Measurements from ENCODE around the gene MKS1.

The MKS1 gene

DNA sequence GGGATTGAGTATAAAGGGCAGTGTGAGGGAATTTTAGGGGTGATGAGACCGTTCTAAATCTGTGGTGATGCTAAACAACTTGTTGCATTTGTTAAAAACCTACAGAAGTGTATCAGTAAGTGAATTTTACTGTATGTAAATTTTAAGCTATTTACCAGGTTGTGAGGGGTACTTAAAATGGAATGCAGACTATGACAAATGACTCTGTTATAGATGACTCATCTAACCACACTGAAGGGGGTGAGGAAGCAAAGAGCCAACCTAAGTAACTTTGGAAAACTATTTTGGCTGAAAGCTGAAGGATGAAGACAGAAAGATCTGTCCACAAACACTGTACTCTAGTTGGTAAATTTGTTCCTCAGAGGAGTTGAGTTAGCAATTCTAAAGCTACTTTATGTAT, 5.3 kb upstream of the MKS1 start:
- no peak overlapping the region for H3K27ac ChIP-seq (ENCODE audit: low read depth, low read length)
- H3K4me1 ChIP-seq (ENCODE audit: insufficient read depth, low read length) = peaks cover 19% of the 10 kb centered on the region
- H3K9ac ChIP-seq (ENCODE audit: low read depth, low read length) = no peak overlapping the region
- WGBS = 37% methylated on average over 1 of the region's 1 CpG
- no peak overlapping the region for H3K4me3 ChIP-seq (ENCODE audit: low read length)
- H3K9me3 ChIP-seq (ENCODE audit: insufficient read depth, low read depth, low read length) = no peaks in the 10 kb centered on the region
- peaks cover 35% of the 10 kb centered on the region for H3K27me3 ChIP-seq (ENCODE audit: insufficient read depth, low read length)
- no peaks in the 10 kb centered on the region for H3K36me3 ChIP-seq (ENCODE audit: insufficient read depth, low read length)

DNA sequence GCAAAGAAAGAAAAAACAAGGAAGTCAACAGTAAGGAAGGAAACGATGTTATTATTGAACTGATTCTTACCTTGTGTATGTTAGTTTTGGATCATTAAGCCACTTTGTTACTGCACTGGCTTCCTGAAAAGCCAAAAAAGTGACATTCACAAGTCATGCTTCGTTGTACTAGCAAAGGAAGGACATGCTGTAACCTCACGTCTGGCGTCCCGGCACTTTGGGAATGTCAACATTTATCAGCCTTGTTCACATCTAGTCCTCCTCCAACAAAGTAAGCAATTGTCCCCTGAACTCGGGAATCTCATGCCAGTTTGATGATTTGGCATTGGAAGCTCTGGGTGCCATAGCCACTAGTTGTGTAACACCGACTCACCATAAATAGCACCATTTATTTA, 731 bp upstream of the MKS1 start:
- Histone ChIP-seq H3K27ac (ENCODE audit: low read depth, low read length) (no peak overlapping the region), H3K4me1 (ENCODE audit: insufficient read depth, low read length) (peaks cover 7% of the 10 kb centered on the region; the same call in 1 of the 2 replicates), H3K4me3 (ENCODE audit: low read length) (peak overlapping the region; percentile 85), H3K9me3 (ENCODE audit: insufficient read depth, low read depth, low read length) (no peaks in the 10 kb centered on the region), H3K9ac (ENCODE audit: low read depth, low read length) (peak overlapping the region; percentile 60; the same call in 1 of the 2 replicates), H3K27me3 (ENCODE audit: insufficient read depth, low read length) (peaks cover 8% of the 10 kb centered on the region; the same call in 1 of the 2 replicates), H3K36me3 (ENCODE audit: insufficient read depth, low read length) (peaks cover 9% of the 10 kb centered on the region; the same call in 1 of the 2 replicates)
- 94% methylated on average over 7 of the region's 7 CpGs for WGBS

DNA sequence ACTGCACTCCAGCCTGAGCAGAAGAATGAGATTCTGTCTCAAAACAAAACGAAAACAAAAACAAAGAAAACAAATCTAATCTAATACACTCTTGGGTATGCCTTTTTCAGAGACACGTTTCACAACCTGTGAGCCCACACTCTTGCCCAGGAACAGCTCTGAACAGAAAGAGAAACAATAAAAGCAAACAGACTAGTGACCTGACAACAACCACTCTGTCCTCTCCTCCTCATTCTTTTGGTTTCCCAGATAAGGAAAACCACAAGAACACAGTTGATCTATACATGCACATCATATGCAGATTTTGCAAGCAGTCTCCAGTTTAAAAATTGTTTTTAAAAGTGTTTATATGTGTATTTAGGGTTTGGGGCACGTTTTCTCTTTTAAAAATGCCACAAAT, 1.3 kb downstream of the MKS1 start:
- Histone ChIP-seq H3K27ac (ENCODE audit: low read depth, low read length) (no peak overlapping the region), H3K27me3 (ENCODE audit: insufficient read depth, low read length) (peaks cover 3% of the 10 kb centered on the region; the same call in 1 of the 2 replicates), H3K9me3 (ENCODE audit: insufficient read depth, low read depth, low read length) (no peaks in the 10 kb centered on the region), H3K36me3 (ENCODE audit: insufficient read depth, low read length) (peaks cover 25% of the 10 kb centered on the region), H3K4me3 (ENCODE audit: low read length) (no peak overlapping the region), H3K9ac (ENCODE audit: low read depth, low read length) (no peak overlapping the region), H3K4me1 (ENCODE audit: insufficient read depth, low read length) (no peaks in the 10 kb centered on the region)
- WGBS = 89% methylated on average over 3 of the region's 3 CpGs

GRCh38 chr17:58215685-58216084, 3.4 kb downstream of the MKS1 start:
- Histone ChIP-seq H3K27me3 (ENCODE audit: insufficient read depth, low read length) (peaks cover 3% of the 10 kb centered on the region; the same call in 1 of the 2 replicates), H3K36me3 (ENCODE audit: insufficient read depth, low read length) (peaks cover 38% of the 10 kb centered on the region), H3K4me1 (ENCODE audit: insufficient read depth, low read length) (no peaks in the 10 kb centered on the region), H3K9ac (ENCODE audit: low read depth, low read length) (no peak overlapping the region), H3K9me3 (ENCODE audit: insufficient read depth, low read depth, low read length) (no peaks in the 10 kb centered on the region), H3K4me3 (ENCODE audit: low read length) (no peak overlapping the region), H3K27ac (ENCODE audit: low read depth, low read length) (no peak overlapping the region)

GRCh38 chr17:58210922-58211321, 8.1 kb downstream of the MKS1 start:
- Histone ChIP-seq H3K9ac (ENCODE audit: low read depth, low read length) (no peak overlapping the region), H3K4me1 (ENCODE audit: insufficient read depth, low read length) (no peaks in the 10 kb centered on the region), H3K27me3 (ENCODE audit: insufficient read depth, low read length) (no peaks in the 10 kb centered on the region), H3K27ac (ENCODE audit: low read depth, low read length) (no peak overlapping the region), H3K4me3 (ENCODE audit: low read length) (no peak overlapping the region), H3K9me3 (ENCODE audit: insufficient read depth, low read depth, low read length) (no peaks in the 10 kb centered on the region), H3K36me3 (ENCODE audit: insufficient read depth, low read length) (peaks cover 65% of the 10 kb centered on the region)
- WGBS = 78% methylated on average over 5 of the region's 5 CpGs

GRCh38 chr17:58208344-58208743, 10.7 kb downstream of the MKS1 start:
- H3K27ac ChIP-seq (ENCODE audit: low read depth, low read length) = no peak overlapping the region
- H3K36me3 ChIP-seq (ENCODE audit: insufficient read depth, low read length) = peaks cover 51% of the 10 kb centered on the region
- WGBS = 95% methylated on average over 4 of the region's 5 CpGs

DNA sequence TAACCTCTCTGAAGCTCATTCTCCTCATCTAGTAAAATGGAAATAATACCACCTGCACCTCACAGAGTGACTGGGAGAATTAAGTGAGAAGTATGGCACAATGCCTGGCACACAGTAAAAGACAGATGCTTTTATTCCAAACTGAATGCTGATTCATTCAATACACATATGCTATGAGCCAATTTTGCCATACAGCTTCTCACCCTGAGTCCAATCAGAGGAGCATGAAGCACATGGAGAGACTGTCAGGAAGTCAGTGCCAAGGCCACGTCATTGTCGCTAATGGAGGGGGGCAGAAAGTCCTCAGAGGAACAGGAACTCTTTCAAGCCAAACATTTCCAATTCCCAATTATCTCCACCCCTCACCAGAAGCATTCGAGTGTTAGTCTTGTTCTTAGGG, 11.6 kb downstream of the MKS1 start:
- Histone ChIP-seq H3K4me1 (ENCODE audit: insufficient read depth, low read length) (no peaks in the 10 kb centered on the region), H3K4me3 (ENCODE audit: low read length) (no peak overlapping the region), H3K27ac (ENCODE audit: low read depth, low read length) (no peak overlapping the region), H3K9ac (ENCODE audit: low read depth, low read length) (no peak overlapping the region), H3K36me3 (ENCODE audit: insufficient read depth, low read length) (peaks cover 42% of the 10 kb centered on the region), H3K27me3 (ENCODE audit: insufficient read depth, low read length) (no peaks in the 10 kb centered on the region), H3K9me3 (ENCODE audit: insufficient read depth, low read depth, low read length) (no peaks in the 10 kb centered on the region)
- WGBS = 94% methylated on average over 3 of the region's 3 CpGs

More at GRCh38 chr17:58208344-58208743, 10.7 kb downstream of the MKS1 start:
- Histone ChIP-seq H3K9me3 (ENCODE audit: insufficient read depth, low read depth, low read length) (no peaks in the 10 kb centered on the region), H3K27me3 (ENCODE audit: insufficient read depth, low read length) (no peaks in the 10 kb centered on the region), H3K4me3 (ENCODE audit: low read length) (no peak overlapping the region), H3K4me1 (ENCODE audit: insufficient read depth, low read length) (no peaks in the 10 kb centered on the region), H3K9ac (ENCODE audit: low read depth, low read length) (no peak overlapping the region)

GRCh38 chr17:58205936-58206335, 13.1 kb downstream of the MKS1 start:
- Histone ChIP-seq H3K4me3 (ENCODE audit: low read length) (no peak overlapping the region), H3K9ac (ENCODE audit: low read depth, low read length) (no peak overlapping the region), H3K4me1 (ENCODE audit: insufficient read depth, low read length) (no peaks in the 10 kb centered on the region), H3K27me3 (ENCODE audit: insufficient read depth, low read length) (no peaks in the 10 kb centered on the region), H3K9me3 (ENCODE audit: insufficient read depth, low read depth, low read length) (no peaks in the 10 kb centered on the region), H3K36me3 (ENCODE audit: insufficient read depth, low read length) (peaks cover 34% of the 10 kb centered on the region), H3K27ac (ENCODE audit: low read depth, low read length) (no peak overlapping the region)
- WGBS = 89% methylated on average over 11 of the region's 11 CpGs

GRCh38 chr17:58204796-58205195, 14.3 kb downstream of the MKS1 start:
- H3K27ac ChIP-seq (ENCODE audit: low read depth, low read length) = no peak overlapping the region
- H3K4me3 ChIP-seq (ENCODE audit: low read length) = no peak overlapping the region
- H3K4me1 ChIP-seq (ENCODE audit: insufficient read depth, low read length) = no peaks in the 10 kb centered on the region
- no peaks in the 10 kb centered on the region for H3K9me3 ChIP-seq (ENCODE audit: insufficient read depth, low read depth, low read length)
- WGBS = 90% methylated on average over 5 of the region's 5 CpGs
- H3K36me3 ChIP-seq (ENCODE audit: insufficient read depth, low read length) = peaks cover 23% of the 10 kb centered on the region
- no peak overlapping the region for H3K9ac ChIP-seq (ENCODE audit: low read depth, low read length)
- H3K27me3 ChIP-seq (ENCODE audit: insufficient read depth, low read length) = no peaks in the 10 kb centered on the region

- 92% methylated on average over 7 of the region's 7 CpGs for WGBS
- Histone ChIP-seq H3K9me3 (ENCODE audit: insufficient read depth, low read depth, low read length) (no peaks in the 10 kb centered on the region), H3K27me3 (ENCODE audit: insufficient read depth, low read length) (no peaks in the 10 kb centered on the region)
These were observed 16.2 kb downstream of the MKS1 start for GRCh38 chr17:58202859-58203258.

GRCh38 chr17:58200024-58200633, 18.9 kb downstream of the MKS1 start:
- H3K27ac ChIP-seq (ENCODE audit: low read depth, low read length) = no peak overlapping the region
- no peak overlapping the region for H3K9ac ChIP-seq (ENCODE audit: low read depth, low read length)
- H3K9me3 ChIP-seq (ENCODE audit: insufficient read depth, low read depth, low read length) = no peaks in the 10 kb centered on the region
- H3K4me1 ChIP-seq (ENCODE audit: insufficient read depth, low read length) = no peaks in the 10 kb centered on the region
- no peaks in the 10 kb centered on the region for H3K36me3 ChIP-seq (ENCODE audit: insufficient read depth, low read length)
- WGBS = 62% methylated on average over 14 of the region's 14 CpGs
- no peaks in the 10 kb centered on the region for H3K27me3 ChIP-seq (ENCODE audit: insufficient read depth, low read length)
- H3K4me3 ChIP-seq (ENCODE audit: low read length) = no peak overlapping the region

More at GRCh38 chr17:58202859-58203258, 16.2 kb downstream of the MKS1 start:
- H3K36me3 ChIP-seq (ENCODE audit: insufficient read depth, low read length) = peaks cover 11% of the 10 kb centered on the region
- no peak overlapping the region for H3K27ac ChIP-seq (ENCODE audit: low read depth, low read length)
- no peak overlapping the region for H3K4me3 ChIP-seq (ENCODE audit: low read length)
- no peaks in the 10 kb centered on the region for H3K4me1 ChIP-seq (ENCODE audit: insufficient read depth, low read length)
- no peak overlapping the region for H3K9ac ChIP-seq (ENCODE audit: low read depth, low read length)

- Histone ChIP-seq H3K4me1 (ENCODE audit: insufficient read depth, low read length) (no peaks in the 10 kb centered on the region), H3K4me3 (ENCODE audit: low read length) (no peak overlapping the region), H3K27me3 (ENCODE audit: insufficient read depth, low read length) (no peaks in the 10 kb centered on the region), H3K9me3 (ENCODE audit: insufficient read depth, low read depth, low read length) (no peaks in the 10 kb centered on the region), H3K36me3 (ENCODE audit: insufficient read depth, low read length) (no peaks in the 10 kb centered on the region), H3K27ac (ENCODE audit: low read depth, low read length) (no peak overlapping the region), H3K9ac (ENCODE audit: low read depth, low read length) (no peak overlapping the region)
- WGBS = 91% methylated on average over 7 of the region's 7 CpGs
These were observed 22.4 kb downstream of the MKS1 start for GRCh38 chr17:58196610-58197009.

All from HUES64 (cell line).